Transverse colon (tissue), 4 donors: Measurements from ENCODE around the gene MAPK14. TPM values are rescaled to one million over a fixed set of nuclear protein-coding genes. Genes with fewer than 3 reads are reported as not detected.

Source experiments
- DNase-seq: peaks from one replicate; pipeline ENCODE4 v3.0.0-alpha.2; 2019
- H3K27ac ChIP-seq, 4 donors: fragments of 200-600 bp; sonication (generic); 2 replicates each; pipeline ENCODE4 v1.5.1; 2016 to 2018; ENCODE audit warnings: inconsistent platforms in 4 of 4
- H3K27me3 ChIP-seq: fragments of 200-600 bp; sonication (generic); 2 replicates; pipeline ENCODE4 v1.5.1; 2017; ENCODE audit warnings: inconsistent platforms
- H3K36me3 ChIP-seq, 4 donors: fragments of 200-600 bp; sonication (generic); 2 replicates each; pipeline ENCODE4 v1.5.1; 2017 to 2019; ENCODE audit warnings: inconsistent platforms in 4 of 4
- H3K4me1 ChIP-seq, 4 donors: fragments of 200-600 bp; sonication (generic); 2 replicates each; pipeline ENCODE4 v1.5.1; 2017 to 2020; ENCODE audit warnings: inconsistent platforms in 4 of 4
- H3K4me3 ChIP-seq, 4 donors: fragments of 200-600 bp; sonication (generic); 1 replicate in 1 of 4; 2 replicates in 3 of 4; pipeline versions ENCODE4 v1.5.1 to v1.6.1; 2017 to 2019; ENCODE audit warnings: inconsistent platforms in 4 of 4
- H3K9me3 ChIP-seq, 2 donors: fragments of 200-600 bp; sonication (generic); 2 replicates each; pipeline ENCODE4 v1.5.1; 2017 to 2019; ENCODE audit warnings: inconsistent platforms in 2 of 2
- CTCF ChIP-seq, 5 experiments: fragments of 200-600 bp in 3 of 5; fragments of 450-650 bp in 2 of 5; sonication (generic) in 3 of 5; IDR thresholded peaks; 1 replicate in 2 of 5; 2 replicates in 3 of 5; pipeline ENCODE4 v1.5.1; 2016 to 2017; ENCODE audit warnings: antibody characterized with exemption in 5 of 5, inconsistent platforms in 3 of 5, mild to moderate bottlenecking in 2 of 5, moderate library complexity in 1 of 5
- EP300 ChIP-seq: sonication (generic); formaldehyde crosslinking; IDR thresholded peaks from one replicate; pipeline ENCODE4 v1.6.1; 2017; ENCODE audit warnings: antibody characterized with exemption, low read depth
- POLR2A ChIP-seq: fragments of 450-650 bp; IDR thresholded peaks from one replicate; pipeline ENCODE4 v1.6.1; 2016; ENCODE audit warnings: antibody characterized with exemption, mild to moderate bottlenecking, moderate library complexity
- POLR2AphosphoS5 ChIP-seq, 3 donors: sonication (generic); formaldehyde crosslinking; IDR thresholded peaks; one replicate each; pipeline ENCODE4 v1.6.1; 2016; ENCODE audit warnings: antibody characterized with exemption in 3 of 3
- whole genome bisulfite sequencing, 2 donors: methylation state at CpG; one replicate each; pipeline ENCODE4 v1.1.5; 2018; ENCODE audit warnings: low coverage in 1 of 2; 5-methylcytosine and 5-hydroxymethylcytosine counted together
- in situ Hi-C, 4 donors: fragments of 200-750 bp; cut with MboI; loops; one replicate each; pipeline versions ENCODE4 v1.15.0 to v1.15.1; 2017; ENCODE audit warnings: low sequenced_read_pairs in 3 of 4, low pct_ligation_motif_present in 1 of 4, low pct_unique_long_range_greater_than_20kb in 1 of 4
- intact Hi-C: fragments of 100-400 bp; cut with DNase I; formaldehyde crosslinking; loops from one replicate; pipeline ENCODE4 v1.15.1; 2023; ENCODE audit warnings: low total_unique reads
- total RNA-seq, 4 donors: library from RNA; depleted of rRNA; stranded (reverse); fragments of >200 nt; gene quantifications; one replicate each; pipeline ENCODE4 v1.1.0, GENCODE V29; 2016

Gene MAPK14
- total RNA-seq, 4 donors from 2014 or later: 82.2 to 132 (median 112) TPM

- H3K4me1 ChIP-seq: no peaks in the 10 kb centered on the region
- in situ Hi-C loops (loop anchor here in 3 of 4 donors (10.0 kb wide), 2 partner anchors 45 to 65 kb away; no protein-coding TSS in a partner anchor), intact Hi-C loops (no loop called here)
- H3K27me3 ChIP-seq: no peaks in the 10 kb centered on the region
- H3K9me3 ChIP-seq: no peaks in the 10 kb centered on the region
- DNase-seq: no peak
- TF ChIP-seq CTCF (IDR thresholded peaks at IDR 0.05) (no peak), POLR2AphosphoS5 (IDR thresholded peaks at IDR 0.05) (no peak), POLR2A (no peak)
- peaks cover 0 to 30% (median 3%) of the 10 kb centered on the region in 4 donors for H3K36me3 ChIP-seq
- H3K4me3 ChIP-seq: no peak overlapping the region
- H3K27ac ChIP-seq: no peak overlapping the region
- 60% methylated on average over 6 of the region's 7 CpGs; no CpG with 5 or more reads in 1 of the 2 donors for WGBS, 2 donors
Measured at GRCh38 chr6:36139431-36139830, 111.8 kb downstream of the MAPK14 start.

- Histone ChIP-seq H3K27ac (no peak overlapping the region), H3K9me3 (no peaks in the 10 kb centered on the region), H3K4me1 (no peaks in the 10 kb centered on the region), H3K27me3 (no peaks in the 10 kb centered on the region), H3K36me3 (peaks cover 0 to 26% (median 3%) of the 10 kb centered on the region in 4 donors), H3K4me3 (no peak overlapping the region)
- intact Hi-C loops (no loop called here), in situ Hi-C loops (loop anchor here in 3 of 4 donors (10.0 kb wide), 2 partner anchors 45 to 65 kb away; no protein-coding TSS in a partner anchor)
- TF ChIP-seq CTCF (IDR thresholded peaks at IDR 0.05) (no peak), POLR2A (no peak), EP300 (no peak), POLR2AphosphoS5 (IDR thresholded peaks at IDR 0.05) (no peak)
- DNase-seq: no peak
- 67 to 69% methylated on average over 1 to 8 of the region's 8 CpGs for WGBS, 2 donors
Measured at GRCh38 chr6:36139991-36140710, 112.5 kb downstream of the MAPK14 start.

GRCh38 chr6:36141091-36141490 is 113.5 kb downstream of the MAPK14 start:
- H3K27me3 ChIP-seq: no peaks in the 10 kb centered on the region
- peaks cover 0 to 18% (median 0%) of the 10 kb centered on the region in 4 donors for H3K36me3 ChIP-seq
- TF ChIP-seq POLR2AphosphoS5 (IDR thresholded peaks at IDR 0.05) (no peak), EP300 (no peak), CTCF (IDR thresholded peaks at IDR 0.05) (no peak), POLR2A (no peak)
- H3K9me3 ChIP-seq: no peaks in the 10 kb centered on the region
- no peaks in the 10 kb centered on the region for H3K4me1 ChIP-seq
- H3K27ac ChIP-seq: no peak overlapping the region
- DNase-seq: no peak
- in situ Hi-C loops (no loop called here), intact Hi-C loops (no loop called here)
- H3K4me3 ChIP-seq: no peak overlapping the region
- WGBS, 2 donors: 61 to 78% methylated on average over 3 to 4 of the region's 4 CpGs

- intact Hi-C loops (no loop called here), in situ Hi-C loops (no loop called here)
- H3K9me3 ChIP-seq: no peaks in the 10 kb centered on the region
- no peak for DNase-seq
- H3K4me1 ChIP-seq: no peaks in the 10 kb centered on the region
- no peaks in the 10 kb centered on the region for H3K27me3 ChIP-seq
- H3K36me3 ChIP-seq: peaks cover 0 to 9% (median 0%) of the 10 kb centered on the region in 4 donors
- WGBS, 2 donors: 93% methylated on average over 4 of the region's 4 CpGs; no CpG with 5 or more reads in 1 of the 2 donors
- H3K27ac ChIP-seq: no peak overlapping the region
- no peak overlapping the region for H3K4me3 ChIP-seq
- no peak for TF ChIP-seq CTCF (IDR thresholded peaks at IDR 0.05)
- TF ChIP-seq POLR2AphosphoS5 (IDR thresholded peaks at IDR 0.05): no peak
- no peak for TF ChIP-seq EP300
- TF ChIP-seq POLR2A: no peak
Measured at GRCh38 chr6:36141961-36142360, 114.4 kb downstream of the MAPK14 start.
